Measurements from ENCODE around the gene GBGT1. TPM values are rescaled to one million over a fixed set of nuclear protein-coding genes. Genes with fewer than 3 reads are reported as not detected.

GBGT1 gene
- total RNA-seq, 2 experiments from 2014 or later = 3.6 to 4.1 TPM

GRCh38 chr9:133126697-133127339, 36.9 kb downstream of the GBGT1 start:
- no peaks in the 10 kb centered on the region for H3K9me3 Mint-ChIP-seq
- H3K36me3 Mint-ChIP-seq (ENCODE audit: low read depth) = peaks cover 19% of the 10 kb centered on the region
- ChIA-PET CTCF (interaction anchor here (12.6 kb wide), 1 partner anchor 19 kb away, joined by 177 read pairs; no protein-coding TSS in a partner anchor), POLR2A (interaction anchor here (0.7 to 1.6 kb wide), 4 partner anchors 7 to 21 kb away, joined by 3 to 5 read pairs (median 4); no protein-coding TSS in a partner anchor)
- ATAC-seq = no peak
- peaks cover 81% of the 10 kb centered on the region for H3K4me1 Mint-ChIP-seq (ENCODE audit: low read depth)
- intact Hi-C loops (cut with micrococcal nuclease) = no loop called here
- H3K27ac Mint-ChIP-seq = peak overlapping the region; percentile 82
- no peak for TF ChIP-seq CTCF (IDR thresholded peaks at IDR 0.05)
- H3K27me3 Mint-ChIP-seq = no peaks in the 10 kb centered on the region
- DNase-seq = no peak
- peak overlapping the region; percentile 58 for H3K4me3 Mint-ChIP-seq

GRCh38 chr9:133125941-133126696, 37.6 kb downstream of the GBGT1 start:
- H3K9me3 Mint-ChIP-seq = no peaks in the 10 kb centered on the region
- POLR2A ChIA-PET = interaction anchor here (0.6 to 1.6 kb wide), 7 partner anchors 8 to 32 kb away, joined by 3 to 5 read pairs (median 3); no protein-coding TSS in a partner anchor
- TF ChIP-seq CTCF (IDR thresholded peaks at IDR 0.05) = no peak
- peak; percentile 8 for ATAC-seq
- peak overlapping the region; percentile 82 for H3K27ac Mint-ChIP-seq
- H3K27me3 Mint-ChIP-seq = no peaks in the 10 kb centered on the region
- H3K4me3 Mint-ChIP-seq = peak overlapping the region; percentile 58
- H3K4me1 Mint-ChIP-seq (ENCODE audit: low read depth) = peaks cover 80% of the 10 kb centered on the region
- intact Hi-C loops (cut with micrococcal nuclease) = no loop called here
- peaks cover 19% of the 10 kb centered on the region for H3K36me3 Mint-ChIP-seq (ENCODE audit: low read depth)
- CTCF ChIA-PET = interaction anchor here (12.6 kb wide), 1 partner anchor 20 kb away, joined by 177 read pairs; no protein-coding TSS in a partner anchor
- peak; percentile 64 for DNase-seq

- no peaks in the 10 kb centered on the region for H3K9me3 Mint-ChIP-seq
- H3K27me3 Mint-ChIP-seq = no peaks in the 10 kb centered on the region
- H3K36me3 Mint-ChIP-seq (ENCODE audit: low read depth) = peaks cover 14% of the 10 kb centered on the region
- POLR2A ChIA-PET = interaction anchor here (0.9 to 1.3 kb wide), 2 partner anchors 8 to 9 kb away, joined by 3 read pairs; no protein-coding TSS in a partner anchor
- no peak overlapping the region for H3K4me3 Mint-ChIP-seq
- intact Hi-C loops (cut with micrococcal nuclease) = no loop called here
- peak overlapping the region; percentile 4 for H3K27ac Mint-ChIP-seq
- no peak for TF ChIP-seq CTCF (IDR thresholded peaks at IDR 0.05)
- no peak for DNase-seq
- peaks cover 72% of the 10 kb centered on the region for H3K4me1 Mint-ChIP-seq (ENCODE audit: low read depth)
- CTCF ChIA-PET = interaction anchor here (12.6 kb wide), 1 partner anchor 21 kb away, joined by 177 read pairs; no protein-coding TSS in a partner anchor
- no peak for ATAC-seq
These were observed 38.8 kb downstream of the GBGT1 start for GRCh38 chr9:133124907-133125275.

- Mint-ChIP-seq H3K4me3 (no peak overlapping the region), H3K9me3 (no peaks in the 10 kb centered on the region), H3K4me1 (ENCODE audit: low read depth) (peaks cover 70% of the 10 kb centered on the region), H3K27me3 (no peaks in the 10 kb centered on the region), H3K36me3 (ENCODE audit: low read depth) (peaks cover 12% of the 10 kb centered on the region), H3K27ac (peak overlapping the region; percentile 44)
- ATAC-seq = no peak
- POLR2A ChIA-PET = interaction anchor here (1.3 kb wide), 1 partner anchor 9 kb away, joined by 3 read pairs; no protein-coding TSS in a partner anchor
- DNase-seq = no peak
- intact Hi-C loops (cut with micrococcal nuclease) = no loop called here
- CTCF ChIA-PET = interaction anchor here (0.7 kb wide), 1 partner anchor 20 kb away, joined by 4 read pairs; no protein-coding TSS in a partner anchor
- TF ChIP-seq CTCF (IDR thresholded peaks at IDR 0.05) = no peak
These were observed 39.4 kb downstream of the GBGT1 start for GRCh38 chr9:133124123-133124906.

Data from activated CD8-positive, alpha-beta T cell treated with anti-CD3 and anti-CD28 coated beads for 36 hours (primary cell).